Measurements from ENCODE around the gene ITGA1.
"Not testable (repeated sequence)": the region's sequence is repeated elsewhere in the genome, so short reads cannot be mapped to it uniquely, and the experiment has no call there.

The ITGA1 gene

DNA sequence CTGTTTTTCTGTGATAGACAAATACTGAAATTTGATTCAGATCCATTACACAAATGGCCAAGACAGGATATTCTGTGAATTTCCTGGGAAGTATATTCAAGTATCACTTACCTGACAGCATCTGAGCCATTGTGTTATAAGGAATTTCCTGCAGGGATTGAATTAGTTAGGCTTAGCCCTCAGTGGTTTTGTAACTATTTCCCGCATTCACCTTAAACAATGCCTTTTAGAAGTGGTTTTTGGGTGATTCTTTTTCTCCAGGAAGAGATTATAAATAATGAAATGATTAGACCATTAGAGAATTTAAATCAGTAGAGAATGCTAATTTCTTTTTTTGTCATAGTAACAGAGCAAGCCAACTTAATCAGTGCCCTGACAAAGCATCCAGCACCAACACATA lies 30.6 kb downstream of the ITGA1 start:
- Histone ChIP-seq H3K4me1 (ENCODE audit: insufficient read depth, low read length) (peaks cover 6% of the 10 kb centered on the region; the same call in 1 of the 2 replicates), H3K9me3 (ENCODE audit: control insufficient read depth, insufficient read depth, low read length) (no peaks in the 10 kb centered on the region), H3K36me3 (ENCODE audit: insufficient read depth, low read length) (no peaks in the 10 kb centered on the region), H3K9ac (ENCODE audit: low read depth, low read length) (no peak overlapping the region)

DNA sequence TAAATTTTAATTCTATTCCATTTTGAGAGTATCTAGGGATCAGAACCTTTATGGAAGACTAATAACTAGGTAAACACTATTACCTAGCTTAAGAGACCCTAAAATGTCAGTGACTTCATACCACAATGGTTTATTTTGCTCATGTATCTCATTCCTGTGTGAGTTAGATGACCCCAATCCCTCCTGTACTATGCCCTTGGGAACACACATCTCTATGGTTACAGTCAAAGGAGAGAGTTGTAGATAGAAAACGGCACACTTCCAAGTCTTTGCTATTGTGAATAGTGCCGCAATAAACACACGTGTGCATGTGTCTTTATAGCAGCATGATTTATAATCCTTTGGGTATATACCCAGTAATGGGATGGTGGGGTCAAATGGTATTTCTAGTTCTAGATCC lies 31.1 kb downstream of the ITGA1 start:
- not testable (repeated sequence) for H3K9ac ChIP-seq (ENCODE audit: low read depth, low read length); H3K36me3 ChIP-seq (ENCODE audit: insufficient read depth, low read length); H3K4me1 ChIP-seq (ENCODE audit: insufficient read depth, low read length); H3K9me3 ChIP-seq (ENCODE audit: control insufficient read depth, insufficient read depth, low read length)

DNA sequence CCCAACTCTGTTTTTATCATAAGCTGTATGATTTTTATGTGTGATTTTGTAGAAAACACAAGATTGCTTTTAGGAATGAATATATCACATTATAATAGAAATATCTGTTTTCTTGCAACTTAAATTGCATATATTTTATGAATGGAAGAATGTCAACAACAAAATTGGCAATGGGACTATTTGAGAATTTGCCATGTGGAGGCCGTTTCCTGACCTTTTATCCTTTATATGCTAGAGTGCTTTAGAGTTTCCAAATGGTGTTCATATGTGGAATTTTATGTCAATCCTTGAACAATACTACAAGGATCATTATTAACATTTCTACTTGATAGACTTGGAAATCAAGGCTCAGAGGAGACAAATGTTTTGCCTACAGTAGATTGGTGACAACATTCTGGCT lies 34.2 kb downstream of the ITGA1 start:
- peaks cover 6% of the 10 kb centered on the region; the same call in 1 of the 2 replicates for H3K4me1 ChIP-seq (ENCODE audit: insufficient read depth, low read length)
- H3K9ac ChIP-seq (ENCODE audit: low read depth, low read length) = no peak overlapping the region
- H3K9me3 ChIP-seq (ENCODE audit: control insufficient read depth, insufficient read depth, low read length) = no peaks in the 10 kb centered on the region
- H3K36me3 ChIP-seq (ENCODE audit: insufficient read depth, low read length) = no peaks in the 10 kb centered on the region

DNA sequence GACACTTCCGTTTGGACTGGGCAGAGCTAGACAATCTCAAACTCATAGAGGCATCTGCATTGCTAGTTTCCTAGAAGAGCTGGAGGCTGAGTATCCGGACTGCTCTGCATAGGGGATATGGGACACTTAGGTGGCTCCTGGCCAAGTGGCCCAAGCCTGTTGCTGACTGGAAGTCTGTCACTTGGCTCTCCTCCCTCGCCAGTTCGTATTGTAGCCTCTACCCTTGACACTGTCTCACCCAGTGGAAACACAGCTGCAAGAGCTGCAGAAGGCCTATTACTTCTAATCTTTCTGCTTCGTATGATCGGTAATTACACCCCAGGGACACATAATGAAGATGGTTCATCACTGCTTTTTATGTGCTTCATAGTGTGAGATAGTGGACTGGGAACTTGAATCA lies 34.7 kb downstream of the ITGA1 start:
- peaks cover 6% of the 10 kb centered on the region; the same call in 1 of the 2 replicates for H3K4me1 ChIP-seq (ENCODE audit: insufficient read depth, low read length)
- no peak overlapping the region for H3K9ac ChIP-seq (ENCODE audit: low read depth, low read length)
- no peaks in the 10 kb centered on the region for H3K36me3 ChIP-seq (ENCODE audit: insufficient read depth, low read length)
- H3K9me3 ChIP-seq (ENCODE audit: control insufficient read depth, insufficient read depth, low read length) = no peaks in the 10 kb centered on the region

DNA sequence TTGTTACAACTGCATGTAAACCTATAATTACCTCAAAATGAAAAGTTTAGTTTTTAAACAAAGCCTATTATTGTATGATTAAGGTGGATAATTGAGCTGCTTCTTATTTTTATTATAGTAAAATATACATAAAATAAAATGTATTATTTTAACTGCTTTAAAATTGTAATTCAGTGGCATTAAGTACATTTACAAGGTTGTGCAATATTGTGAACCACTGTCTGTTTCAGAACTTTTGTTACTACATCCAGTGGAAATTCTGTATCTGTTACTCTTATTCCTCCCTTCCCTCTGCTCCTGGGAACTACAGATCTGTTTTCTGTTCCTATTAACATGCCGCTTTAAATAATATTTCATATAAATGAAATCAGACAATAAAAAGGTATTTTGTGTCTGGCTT lies 37.1 kb downstream of the ITGA1 start:
- Histone ChIP-seq H3K9me3 (ENCODE audit: control insufficient read depth, insufficient read depth, low read length) (no peaks in the 10 kb centered on the region), H3K4me1 (ENCODE audit: insufficient read depth, low read length) (no peaks in the 10 kb centered on the region), H3K9ac (ENCODE audit: low read depth, low read length) (no peak overlapping the region), H3K36me3 (ENCODE audit: insufficient read depth, low read length) (no peaks in the 10 kb centered on the region)

DNA sequence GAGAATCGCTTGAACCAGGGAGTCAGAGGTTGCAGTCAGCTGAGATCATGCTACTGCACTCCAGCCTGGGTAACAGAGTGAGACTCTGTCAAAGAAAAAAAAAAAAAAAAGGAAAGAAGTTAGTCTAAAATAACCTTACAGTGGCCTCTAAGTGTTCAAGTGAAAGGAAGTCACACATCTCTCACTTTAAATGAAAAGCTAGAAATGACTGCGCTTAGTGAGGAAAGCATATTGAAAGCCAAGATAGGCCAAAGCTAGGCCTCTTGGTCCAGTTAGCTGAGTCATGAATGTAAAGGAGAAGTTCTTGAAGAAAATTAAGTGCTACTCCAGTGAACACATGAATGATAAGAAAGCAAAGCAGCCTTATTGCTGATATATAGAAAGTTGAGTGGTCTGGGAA lies 38.1 kb downstream of the ITGA1 start:
- H3K9ac ChIP-seq (ENCODE audit: low read depth, low read length) = no peak overlapping the region
- no peaks in the 10 kb centered on the region for H3K4me1 ChIP-seq (ENCODE audit: insufficient read depth, low read length)
- H3K9me3 ChIP-seq (ENCODE audit: control insufficient read depth, insufficient read depth, low read length) = no peaks in the 10 kb centered on the region
- H3K36me3 ChIP-seq (ENCODE audit: insufficient read depth, low read length) = no peaks in the 10 kb centered on the region

DNA sequence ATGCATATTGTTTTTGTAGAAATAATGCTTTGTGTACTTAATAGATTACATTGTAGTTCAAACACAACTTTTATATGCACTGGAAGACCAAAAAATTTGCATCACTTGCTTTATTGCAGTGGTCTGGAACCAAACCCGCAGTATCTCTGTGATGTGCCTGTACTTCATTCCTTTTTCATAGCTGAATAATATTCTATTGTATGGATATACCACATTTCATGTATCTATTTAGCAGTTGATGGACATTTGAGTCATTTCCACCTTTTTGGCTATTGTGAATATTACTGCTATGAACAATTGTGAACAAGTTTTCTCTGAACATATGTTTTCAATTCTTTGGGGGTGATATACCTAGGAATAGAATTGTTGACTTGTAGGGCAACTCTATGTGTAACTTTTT lies 40.1 kb downstream of the ITGA1 start:
- no peaks in the 10 kb centered on the region for H3K36me3 ChIP-seq (ENCODE audit: insufficient read depth, low read length)
- H3K4me1 ChIP-seq (ENCODE audit: insufficient read depth, low read length) = no peaks in the 10 kb centered on the region
- H3K9ac ChIP-seq (ENCODE audit: low read depth, low read length) = no peak overlapping the region
- H3K9me3 ChIP-seq (ENCODE audit: control insufficient read depth, insufficient read depth, low read length) = no peaks in the 10 kb centered on the region

DNA sequence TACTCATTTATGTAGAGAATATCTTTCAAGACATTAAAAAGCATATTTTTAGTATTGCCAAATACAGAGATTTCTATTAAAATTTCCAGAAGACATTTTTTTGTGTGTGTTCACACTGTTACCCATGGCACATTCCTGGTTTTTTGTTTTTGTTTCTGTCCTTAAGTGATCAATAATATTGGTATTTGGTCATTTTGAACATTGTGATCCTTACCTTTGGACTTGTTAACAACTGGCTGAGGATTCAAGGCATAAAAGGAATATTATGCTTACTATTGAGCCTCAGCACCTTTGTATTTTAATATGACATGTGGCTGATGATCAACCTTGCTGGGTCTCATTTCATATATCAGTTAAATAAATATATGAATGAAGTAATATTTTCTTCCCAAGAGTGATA lies 41.9 kb downstream of the ITGA1 start:
- no peaks in the 10 kb centered on the region for H3K36me3 ChIP-seq (ENCODE audit: insufficient read depth, low read length)
- H3K9ac ChIP-seq (ENCODE audit: low read depth, low read length) = no peak overlapping the region
- H3K4me1 ChIP-seq (ENCODE audit: insufficient read depth, low read length) = no peaks in the 10 kb centered on the region
- no peaks in the 10 kb centered on the region for H3K9me3 ChIP-seq (ENCODE audit: control insufficient read depth, insufficient read depth, low read length)

DNA sequence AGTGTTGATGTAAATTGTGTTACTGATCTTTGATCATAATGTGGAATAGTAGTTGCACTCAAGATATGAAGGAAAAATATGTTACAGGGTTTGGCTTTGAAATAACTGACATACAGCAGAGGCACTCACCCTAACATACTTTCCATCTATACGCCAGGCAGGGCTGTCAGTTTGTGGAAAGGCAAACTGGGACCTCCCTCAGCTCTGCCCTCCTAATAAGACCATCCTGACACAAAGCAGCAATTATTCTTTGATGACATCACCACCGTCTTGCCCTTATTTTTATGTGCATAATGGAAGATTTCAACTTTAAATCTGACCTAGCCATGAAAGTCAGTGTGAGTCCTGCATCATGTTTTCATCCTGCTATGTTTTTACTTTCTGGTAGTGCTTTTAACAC lies 42.9 kb downstream of the ITGA1 start:
- Histone ChIP-seq H3K9me3 (ENCODE audit: control insufficient read depth, insufficient read depth, low read length) (no peaks in the 10 kb centered on the region), H3K9ac (ENCODE audit: low read depth, low read length) (no peak overlapping the region), H3K36me3 (ENCODE audit: insufficient read depth, low read length) (no peaks in the 10 kb centered on the region), H3K4me1 (ENCODE audit: insufficient read depth, low read length) (no peaks in the 10 kb centered on the region)

DNA sequence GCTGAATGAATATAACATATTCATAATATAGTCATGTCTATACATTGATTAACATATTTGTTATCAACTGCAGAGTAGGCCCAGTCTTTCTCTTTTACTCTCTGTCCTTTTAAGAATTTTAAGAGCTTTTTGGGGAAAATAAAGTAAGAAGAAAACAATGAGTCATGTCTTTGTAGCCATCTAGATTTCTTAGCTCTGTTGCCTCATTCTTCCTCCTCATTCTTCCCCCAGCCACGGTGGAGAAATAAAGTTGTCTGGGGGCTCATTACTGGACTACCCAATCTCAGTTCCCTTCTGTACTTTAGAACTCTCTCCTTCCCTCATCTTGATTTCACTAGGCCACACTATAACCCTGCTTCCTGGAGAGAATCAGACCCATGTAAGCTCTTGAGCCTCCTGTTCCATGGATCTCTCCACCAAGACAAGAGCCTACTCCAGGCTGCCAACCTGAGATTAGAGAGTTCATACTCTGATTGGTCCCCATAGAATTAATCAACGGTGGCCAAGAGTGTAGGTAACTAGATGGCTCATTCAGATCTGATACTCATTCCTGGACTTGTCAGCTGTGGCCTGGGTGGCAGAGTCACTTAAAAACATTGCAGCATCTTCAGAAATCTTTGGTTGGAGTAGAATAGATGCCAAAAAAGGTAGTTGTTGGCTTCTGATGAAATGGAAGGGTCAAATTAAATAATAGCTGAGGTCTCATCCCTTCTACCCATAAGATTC lies 44.2 kb downstream of the ITGA1 start:
- Histone ChIP-seq H3K9me3 (ENCODE audit: control insufficient read depth, insufficient read depth, low read length) (no peaks in the 10 kb centered on the region), H3K4me1 (ENCODE audit: insufficient read depth, low read length) (no peaks in the 10 kb centered on the region), H3K9ac (ENCODE audit: low read depth, low read length) (no peak overlapping the region), H3K36me3 (ENCODE audit: insufficient read depth, low read length) (no peaks in the 10 kb centered on the region)

DNA sequence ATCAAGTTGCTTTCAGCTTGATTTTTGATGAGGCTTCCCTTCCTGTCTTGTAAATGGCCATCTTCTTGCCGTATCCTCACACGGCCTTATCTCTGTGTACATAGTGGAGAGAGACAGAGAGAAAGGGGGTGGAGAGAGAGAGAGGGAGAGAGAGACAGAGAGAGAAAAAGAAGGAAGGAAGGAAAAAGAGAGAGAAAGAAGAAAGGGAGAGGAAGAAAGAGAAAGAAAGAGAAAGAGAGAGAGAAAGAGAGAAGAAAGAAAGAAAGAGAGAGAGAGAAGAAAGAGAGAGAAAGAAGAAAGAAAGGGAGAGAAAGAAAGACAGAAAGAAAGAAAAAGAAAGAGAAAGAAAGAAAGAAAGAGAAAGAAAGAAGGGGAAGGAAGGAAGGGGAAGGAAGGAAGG lies 46.6 kb downstream of the ITGA1 start:
- H3K36me3 ChIP-seq (ENCODE audit: insufficient read depth, low read length) = no peaks in the 10 kb centered on the region
- no peak overlapping the region for H3K9ac ChIP-seq (ENCODE audit: low read depth, low read length)
- H3K4me1 ChIP-seq (ENCODE audit: insufficient read depth, low read length) = no peaks in the 10 kb centered on the region
- no peaks in the 10 kb centered on the region for H3K9me3 ChIP-seq (ENCODE audit: control insufficient read depth, insufficient read depth, low read length)

DNA sequence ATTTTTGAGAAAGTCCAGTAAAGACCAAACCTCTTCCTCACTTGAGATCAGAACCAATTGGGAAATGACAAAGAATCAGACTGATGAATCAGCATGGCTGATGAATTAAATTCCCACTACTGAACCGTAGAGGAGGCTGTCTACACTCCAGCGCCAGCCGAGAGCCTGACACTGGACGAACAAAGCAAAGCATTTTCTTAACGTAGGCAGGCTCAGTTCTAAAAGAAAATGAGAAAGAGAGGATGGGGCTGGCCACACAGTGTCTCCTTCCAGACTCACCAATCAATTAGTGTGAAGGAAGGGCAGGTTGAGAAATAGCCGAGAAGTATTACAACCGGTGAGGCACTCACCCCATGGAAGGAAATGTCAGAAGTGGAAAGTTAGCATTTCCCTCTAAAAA lies 49.4 kb downstream of the ITGA1 start:
- Histone ChIP-seq H3K36me3 (ENCODE audit: insufficient read depth, low read length) (no peaks in the 10 kb centered on the region), H3K4me1 (ENCODE audit: insufficient read depth, low read length) (no peaks in the 10 kb centered on the region), H3K9ac (ENCODE audit: low read depth, low read length) (no peak overlapping the region), H3K9me3 (ENCODE audit: control insufficient read depth, insufficient read depth, low read length) (no peaks in the 10 kb centered on the region)

DNA sequence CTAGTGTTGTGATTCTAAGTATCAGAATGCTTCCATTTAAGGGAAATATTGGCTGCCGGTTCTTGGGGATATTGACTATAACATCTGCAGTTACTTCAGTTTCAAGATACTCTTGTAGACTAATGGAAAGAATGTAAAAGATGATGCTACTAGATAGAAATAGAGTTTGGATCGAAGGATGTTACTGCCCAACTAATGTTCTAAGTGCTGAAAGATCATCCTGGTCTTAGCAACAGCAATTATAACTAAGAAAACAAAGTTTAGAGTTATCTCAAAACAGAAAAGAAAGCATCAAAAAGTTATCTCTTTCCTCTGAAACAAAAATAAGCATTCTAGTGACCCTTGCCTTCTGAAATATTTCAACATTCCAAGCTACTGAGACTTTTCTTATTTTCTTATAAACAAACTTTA lies 49.9 kb downstream of the ITGA1 start:
- Histone ChIP-seq H3K9ac (ENCODE audit: low read depth, low read length) (no peak overlapping the region), H3K4me1 (ENCODE audit: insufficient read depth, low read length) (no peaks in the 10 kb centered on the region), H3K36me3 (ENCODE audit: insufficient read depth, low read length) (no peaks in the 10 kb centered on the region), H3K9me3 (ENCODE audit: control insufficient read depth, insufficient read depth, low read length) (no peaks in the 10 kb centered on the region)

DNA sequence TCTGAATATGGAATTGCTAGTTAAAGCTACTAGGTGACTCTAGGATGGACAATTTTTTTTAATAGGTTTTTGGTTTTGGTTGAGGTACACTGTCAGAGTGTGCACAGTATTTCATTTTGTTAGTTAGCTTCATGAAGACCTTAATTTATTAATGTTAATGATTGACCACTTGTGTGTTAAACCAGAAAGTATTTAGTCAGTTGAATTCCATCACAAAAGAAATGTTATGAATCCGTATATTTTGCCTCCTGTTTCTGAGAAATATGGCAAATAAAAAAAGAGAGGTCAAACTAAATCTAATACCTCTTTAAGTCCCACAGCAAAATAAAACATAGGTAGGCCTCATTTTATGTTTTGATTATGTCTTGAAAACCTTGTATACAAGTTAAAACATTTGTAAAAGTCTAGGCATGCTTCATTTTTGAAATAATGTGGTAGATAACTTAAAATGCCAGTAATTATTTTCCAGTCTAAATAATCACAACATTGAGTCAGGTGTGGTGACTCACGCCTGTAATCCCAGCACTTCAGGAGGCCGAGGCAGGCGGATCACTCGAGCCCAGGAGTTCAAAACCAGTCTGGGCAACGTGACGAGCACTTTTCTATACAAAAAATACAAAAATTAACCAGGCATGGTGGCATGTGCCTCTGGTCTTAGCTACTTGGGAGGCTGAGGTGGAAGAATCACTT lies 50.8 kb downstream of the ITGA1 start:
- no peaks in the 10 kb centered on the region for H3K36me3 ChIP-seq (ENCODE audit: insufficient read depth, low read length)
- no peak overlapping the region for H3K9ac ChIP-seq (ENCODE audit: low read depth, low read length)
- H3K4me1 ChIP-seq (ENCODE audit: insufficient read depth, low read length) = no peaks in the 10 kb centered on the region
- no peaks in the 10 kb centered on the region for H3K9me3 ChIP-seq (ENCODE audit: control insufficient read depth, insufficient read depth, low read length)

DNA sequence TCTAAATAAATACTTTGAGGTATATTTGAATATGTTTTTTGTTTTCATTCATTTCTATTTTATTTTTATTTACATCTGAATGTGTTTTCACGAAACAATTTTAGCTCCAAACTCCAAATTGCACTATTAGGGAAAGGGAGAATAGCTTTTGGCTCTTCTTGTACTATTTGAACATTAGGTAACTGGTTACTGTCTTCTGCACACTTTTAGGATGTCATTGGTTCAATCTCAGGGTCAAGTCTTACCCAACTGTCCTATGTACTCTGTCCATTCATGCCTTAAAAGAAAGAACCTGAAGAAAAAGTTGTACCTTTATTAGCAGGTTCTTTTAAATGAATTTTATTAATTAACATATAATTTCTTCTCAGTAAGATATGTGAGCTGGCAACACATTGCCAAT lies 51.6 kb downstream of the ITGA1 start:
- no peaks in the 10 kb centered on the region for H3K4me1 ChIP-seq (ENCODE audit: insufficient read depth, low read length)
- no peaks in the 10 kb centered on the region for H3K9me3 ChIP-seq (ENCODE audit: control insufficient read depth, insufficient read depth, low read length)
- H3K36me3 ChIP-seq (ENCODE audit: insufficient read depth, low read length) = no peaks in the 10 kb centered on the region
- H3K9ac ChIP-seq (ENCODE audit: low read depth, low read length) = no peak overlapping the region

Data from ES-I3 (cell line).